CD4-positive, alpha-beta T cell treated with Interleukin-12 subunit alpha and Interleukin-12 subunit beta, for 1 hour (primary cell): ENCODE measurements around the gene SLC37A4.
"Not testable (repeated sequence)": the region's sequence is repeated elsewhere in the genome, so short reads cannot be mapped to it uniquely, and the experiment has no call there.

Source experiments
- DNase-seq: peaks from one replicate; pipeline ENCODE4 v3.0.0-alpha.2; 2020

SLC37A4 gene

DNA sequence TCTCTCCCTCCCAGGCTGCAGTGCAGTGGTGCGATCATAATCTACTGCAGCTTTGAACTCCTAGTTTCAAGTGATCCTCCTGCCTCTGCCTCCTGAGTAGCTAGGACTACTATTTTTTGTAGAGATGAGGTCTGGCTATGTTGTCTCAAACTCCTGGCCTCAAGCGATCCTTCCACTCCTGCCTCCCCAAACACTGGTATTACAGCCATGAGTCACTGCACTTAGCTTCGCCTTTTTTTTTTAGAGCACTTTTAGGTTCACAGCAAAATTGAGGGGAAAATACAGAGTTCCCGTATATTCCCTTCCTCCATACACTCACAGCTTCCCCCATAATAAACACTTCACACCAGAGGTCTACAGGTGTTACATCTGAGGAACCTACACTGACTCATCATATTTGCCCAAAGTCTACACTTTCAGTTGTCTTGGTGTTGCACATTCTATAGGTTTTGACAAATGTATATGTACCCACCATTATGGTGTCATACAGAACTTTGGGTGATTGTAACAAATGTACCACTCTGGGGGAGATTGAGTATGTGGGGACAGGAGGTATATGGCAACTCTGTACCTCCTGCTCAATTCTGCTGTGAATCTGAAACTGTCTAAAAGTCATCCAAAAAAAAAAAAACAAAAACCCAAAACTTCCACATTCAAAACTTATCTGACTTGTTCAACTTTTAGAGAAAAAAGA is 11.3 kb upstream of the SLC37A4 start:
- no peak for DNase-seq

DNA sequence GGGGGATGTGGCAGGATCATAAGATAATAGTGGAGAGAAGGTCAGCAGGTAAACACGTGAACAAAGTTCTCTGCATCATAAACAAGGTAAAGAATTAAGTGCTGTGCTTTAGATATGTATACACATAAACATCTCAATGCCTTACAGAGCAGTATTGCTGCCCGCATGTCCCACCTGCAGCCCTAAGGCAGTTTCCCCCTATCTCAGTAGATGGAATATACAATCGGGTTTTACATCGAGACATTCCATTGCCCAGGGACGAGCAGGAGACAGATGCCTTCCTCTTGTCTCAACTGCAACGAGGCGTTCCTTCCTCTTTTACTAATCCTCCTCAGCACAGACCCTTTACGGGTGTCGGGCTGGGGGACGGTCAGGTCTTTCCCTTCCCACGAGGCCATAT is 8.8 kb upstream of the SLC37A4 start:
- not testable (repeated sequence) for DNase-seq

DNA sequence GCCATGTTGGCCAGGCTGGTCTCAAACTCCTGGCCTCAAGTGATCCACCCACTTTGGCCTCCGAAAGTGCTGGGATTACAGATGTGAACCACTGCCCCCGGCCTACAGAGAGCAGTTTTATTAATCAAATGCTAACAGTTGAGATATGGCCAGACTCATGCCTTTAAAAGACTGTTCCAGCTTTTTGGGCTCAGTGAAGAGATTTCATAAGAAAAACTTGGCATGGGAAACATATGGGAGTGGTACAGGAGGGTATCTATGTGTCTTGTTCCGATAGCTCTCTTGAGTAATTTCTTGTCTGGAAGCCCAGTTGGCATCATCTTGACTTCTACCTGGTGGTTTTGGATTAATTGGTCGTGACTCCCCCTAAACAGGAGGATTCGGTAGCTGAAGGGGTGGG is 8.2 kb upstream of the SLC37A4 start:
- no peak for DNase-seq

DNA sequence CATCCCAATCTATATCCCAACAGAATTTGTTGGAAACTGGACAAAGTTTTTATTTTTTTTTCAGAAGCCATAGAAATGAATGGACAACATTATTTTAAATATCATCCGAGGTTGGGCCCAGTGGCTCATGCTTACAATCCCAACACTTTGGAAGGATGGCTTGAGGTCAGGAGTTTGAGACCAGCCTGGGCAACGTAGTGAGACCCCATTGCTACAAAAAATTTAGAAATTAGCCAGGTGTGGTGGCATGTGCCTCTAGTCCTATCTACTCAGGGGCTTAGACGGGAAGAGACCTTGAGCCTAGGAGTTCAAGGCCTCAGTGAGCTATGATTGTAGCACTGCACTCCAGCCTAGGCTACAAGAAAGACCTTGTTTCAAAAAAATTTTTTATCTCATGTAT is 4.1 kb upstream of the SLC37A4 start:
- no peak for DNase-seq

DNA sequence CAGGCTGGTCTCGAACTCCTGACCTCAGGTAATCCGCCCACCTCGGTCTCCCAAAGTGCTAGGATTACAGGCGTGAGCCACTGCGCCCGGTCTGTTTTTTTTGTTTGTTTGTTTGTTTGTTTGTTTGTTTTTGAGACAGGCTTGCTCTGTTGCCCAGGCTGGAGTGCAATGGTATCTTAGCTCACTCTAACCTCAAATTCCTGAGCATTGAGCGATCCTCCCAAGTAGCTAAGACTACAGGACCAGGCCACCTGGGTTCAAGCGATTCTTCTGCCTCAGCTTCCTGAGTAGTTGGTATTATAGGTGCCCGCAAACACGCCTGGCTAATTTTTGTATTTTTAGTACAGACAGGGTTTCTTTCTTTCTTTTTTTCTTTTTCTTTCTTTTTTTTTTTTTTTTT is 2.7 kb upstream of the SLC37A4 start:
- not testable (repeated sequence) for DNase-seq

DNA sequence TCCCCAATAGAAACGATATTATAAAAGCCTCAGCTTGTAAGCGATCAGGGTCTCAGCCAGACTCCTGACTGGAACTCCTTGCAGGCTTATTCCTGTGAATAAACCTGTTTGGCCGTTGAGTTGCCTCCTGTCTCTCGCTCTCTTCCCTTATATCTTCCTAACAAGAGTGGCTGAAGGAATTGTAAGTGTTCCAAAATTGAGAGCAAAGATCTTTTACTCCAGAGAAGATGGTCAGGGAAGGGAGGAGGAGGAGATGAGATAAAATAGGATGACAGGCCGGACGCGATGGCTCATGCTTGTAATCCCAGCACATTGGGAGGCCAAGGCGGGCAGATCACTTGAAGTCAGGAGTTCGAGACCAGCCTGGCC is 1.2 kb upstream of the SLC37A4 start:
- no peak for DNase-seq

DNA sequence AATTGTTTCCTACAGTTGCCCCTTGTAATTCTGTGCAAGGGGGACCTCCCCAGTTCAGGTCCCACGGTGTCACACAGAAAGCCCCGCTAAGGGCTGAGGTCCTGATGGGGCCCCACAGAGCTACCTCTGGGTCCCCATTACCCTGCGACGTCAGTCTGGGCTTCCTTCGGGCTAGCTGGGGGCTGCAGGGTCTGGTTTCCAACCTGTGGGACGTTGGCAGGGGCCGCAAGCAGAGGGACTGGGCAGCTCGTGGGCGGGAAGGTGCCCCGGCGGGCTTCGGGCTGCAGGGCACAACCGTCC is 698 bp downstream of the SLC37A4 start:
- DNase-seq = no peak

DNA sequence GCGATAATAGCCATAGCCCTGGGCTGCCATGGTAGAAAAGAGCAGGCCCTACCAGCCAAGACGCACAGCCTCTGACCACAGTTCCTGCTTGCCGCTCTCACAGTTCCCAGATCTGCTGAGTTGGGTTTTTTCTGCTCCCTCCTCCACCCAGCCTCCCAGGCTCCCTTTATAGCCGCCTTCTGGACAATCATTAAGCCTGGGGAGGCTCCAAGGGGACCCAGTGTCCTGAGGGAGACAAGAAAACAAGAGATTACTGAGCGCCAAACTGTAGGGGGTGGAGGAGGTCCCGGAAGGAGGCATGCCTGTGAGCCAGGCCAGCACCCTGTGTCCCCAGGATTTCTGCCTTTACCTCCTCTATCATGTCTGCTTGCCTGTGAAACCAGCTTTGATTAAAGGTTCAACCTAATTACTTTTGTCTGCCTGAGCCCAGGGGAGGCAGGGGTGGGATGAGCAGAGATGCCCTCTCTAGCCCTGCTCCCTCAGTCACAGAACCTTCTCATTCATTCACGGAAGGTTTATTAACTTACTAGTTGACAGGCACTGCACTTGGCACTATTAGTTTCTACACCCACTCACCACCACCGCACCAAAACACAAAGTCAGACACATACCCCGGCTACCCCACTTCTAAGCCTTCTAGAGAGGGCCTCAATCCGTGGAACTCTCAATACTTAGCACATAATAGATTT is 1.2 kb downstream of the SLC37A4 start:
- DNase-seq = no peak

DNA sequence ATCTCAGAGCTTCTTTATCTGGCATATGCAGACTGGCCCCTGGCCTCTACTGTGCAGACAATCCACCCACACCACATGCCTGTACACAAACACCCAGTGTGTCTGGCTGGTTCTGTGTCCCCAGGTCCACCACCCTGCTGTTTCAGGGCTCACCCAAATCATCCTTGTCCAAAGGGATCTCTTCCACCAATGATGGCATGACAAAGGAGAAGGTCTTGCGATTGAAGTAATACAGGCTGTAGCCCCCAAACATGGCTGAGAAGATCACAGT is 1.7 kb downstream of the SLC37A4 start:
- no peak for DNase-seq

DNA sequence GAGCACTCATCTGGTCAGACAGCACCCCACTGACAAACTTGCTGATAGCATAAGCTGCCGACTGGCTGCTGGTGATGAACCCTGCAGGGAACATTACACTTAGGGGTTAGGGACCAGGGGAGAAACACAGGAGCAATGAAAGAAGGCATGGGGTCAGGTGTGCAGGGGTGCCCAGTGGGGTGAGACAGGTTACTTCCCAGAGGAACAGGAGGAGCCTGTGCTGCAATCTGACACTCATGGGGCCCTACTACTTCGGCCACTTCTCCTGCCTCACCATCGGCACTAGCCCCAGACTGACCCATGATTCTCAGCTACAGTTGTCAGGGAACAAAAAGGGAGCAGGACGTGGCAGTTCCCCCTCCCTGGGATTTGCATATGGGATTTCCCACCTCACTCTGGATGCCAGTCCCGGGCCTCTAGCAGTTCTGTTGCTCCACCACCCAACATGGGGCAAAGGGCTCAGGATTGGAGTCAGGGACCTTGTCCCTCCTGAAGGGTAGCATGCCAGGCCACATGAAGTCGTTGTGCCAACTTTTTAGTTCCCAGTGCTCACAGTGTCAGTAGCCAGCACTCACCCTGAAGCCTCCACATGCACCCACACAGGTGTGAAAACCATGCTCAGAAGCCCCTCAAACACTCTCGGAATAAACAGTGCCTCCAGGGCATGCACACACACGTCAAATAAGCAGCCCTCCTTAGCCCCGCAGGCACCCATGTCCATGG is 2.2 kb downstream of the SLC37A4 start:
- DNase-seq = no peak

DNA sequence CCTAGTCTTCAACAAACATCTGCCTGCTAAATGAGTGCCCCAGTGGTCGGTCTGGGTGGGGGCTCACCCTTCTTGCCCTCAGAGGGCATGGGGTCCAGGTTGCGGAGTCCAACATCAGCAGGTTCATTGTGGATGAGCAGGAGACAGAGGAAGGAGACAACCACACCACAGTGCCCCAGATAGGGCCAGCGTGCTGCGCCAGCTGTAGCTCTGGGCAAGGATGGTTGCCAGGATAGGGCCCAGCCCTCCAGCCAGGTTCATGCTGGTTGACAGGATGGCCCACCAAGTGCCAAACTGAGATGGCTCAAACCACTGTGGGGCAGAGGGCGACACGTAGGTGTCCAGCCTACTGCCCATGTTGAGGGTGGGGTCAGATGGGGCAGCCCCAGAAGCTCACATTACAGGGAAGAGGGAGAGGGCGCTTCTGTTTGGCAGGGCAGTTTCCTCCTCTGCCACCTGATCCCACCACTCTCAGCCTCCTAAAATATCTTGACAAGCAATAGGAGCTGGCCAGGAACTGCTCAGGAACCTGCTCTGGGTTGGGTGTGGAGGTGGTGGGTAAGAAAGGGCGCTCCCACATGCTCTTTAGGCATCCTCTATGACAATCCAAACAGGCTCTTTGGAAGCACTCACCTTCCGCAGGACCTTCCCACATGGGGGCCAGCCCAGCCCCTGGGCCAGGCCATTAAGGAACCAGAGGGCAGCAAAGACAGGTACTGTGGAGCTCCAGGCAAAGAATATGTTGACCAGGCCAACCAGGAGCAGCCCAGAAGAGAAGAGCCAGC is 2.9 kb downstream of the SLC37A4 start:
- DNase-seq = no peak

DNA sequence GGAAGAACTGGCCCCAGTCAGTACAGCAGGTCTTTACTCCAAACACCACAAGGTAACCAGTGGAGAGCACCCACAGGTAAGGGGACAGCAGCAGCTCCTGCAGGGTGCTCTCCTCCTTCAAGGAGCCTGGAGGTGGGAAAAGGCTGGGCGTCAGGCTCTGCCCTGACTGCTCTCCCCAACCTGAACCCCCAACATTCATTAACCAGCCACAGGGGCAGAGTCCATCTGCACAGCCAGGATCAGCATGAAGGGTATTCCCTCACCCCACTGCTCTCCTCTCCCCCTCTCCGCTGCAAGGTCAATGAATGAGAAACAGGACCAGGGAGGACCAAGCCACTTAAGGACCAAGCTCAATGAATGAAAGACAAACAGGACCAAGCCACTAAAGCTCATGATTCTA is 3.7 kb downstream of the SLC37A4 start:
- DNase-seq = no peak

DNA sequence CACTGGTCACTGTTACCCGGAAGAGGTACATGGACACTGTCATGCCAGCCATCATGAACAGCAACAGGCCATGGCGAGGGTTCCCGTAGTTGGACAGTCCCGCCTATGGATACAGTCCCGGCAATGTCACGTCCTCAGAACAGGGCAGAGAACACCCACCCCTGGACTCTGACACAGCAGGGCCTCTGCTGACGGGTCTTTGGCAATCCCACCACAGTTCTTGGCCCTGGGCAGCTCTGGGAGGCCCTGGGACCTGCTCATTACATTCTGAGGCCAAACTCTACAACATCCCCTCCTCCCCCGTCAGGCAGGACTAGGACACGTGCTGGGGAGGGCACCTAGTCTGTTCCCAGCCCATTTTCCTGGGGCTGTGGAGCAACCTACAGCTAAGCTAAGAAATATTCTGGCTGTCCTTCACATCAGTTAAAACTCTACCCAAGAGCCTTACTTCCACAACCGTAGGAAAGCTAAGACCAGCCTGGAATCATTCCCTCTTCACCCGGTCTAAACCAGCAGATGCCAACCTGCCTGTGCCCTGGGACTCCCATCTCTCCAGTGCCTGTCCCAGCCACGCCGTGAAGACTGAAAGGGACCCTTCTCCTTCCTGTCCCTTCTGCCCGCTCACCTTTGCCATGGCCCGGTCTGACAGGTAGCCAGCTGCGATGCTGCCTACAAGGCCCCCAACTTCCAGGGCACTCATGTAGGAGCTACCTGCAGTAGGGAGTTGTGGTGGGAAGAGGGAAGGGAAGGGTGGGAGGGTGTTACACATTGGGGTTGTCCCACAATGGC is 4.5 kb downstream of the SLC37A4 start:
- no peak for DNase-seq

DNA sequence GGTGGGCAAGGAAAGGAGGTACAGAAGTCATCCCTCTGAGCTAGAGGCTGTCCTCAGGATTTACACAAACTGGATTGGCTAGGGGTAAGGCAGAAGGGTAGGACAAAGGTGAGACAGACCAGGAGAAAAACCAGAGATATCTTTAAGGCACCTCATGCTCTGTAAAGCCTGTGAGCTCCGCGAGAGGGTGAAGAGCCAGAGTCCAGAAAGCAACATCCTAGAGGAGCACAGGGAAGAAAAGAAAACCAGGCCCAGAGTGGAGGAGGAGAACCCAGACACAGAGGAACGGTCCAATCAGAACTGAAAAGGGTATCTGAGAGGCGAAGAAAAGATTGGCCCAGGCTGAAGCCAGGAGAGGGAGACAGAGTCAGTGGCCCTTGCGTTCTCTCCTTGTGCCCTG is 5.1 kb downstream of the SLC37A4 start:
- DNase-seq = no peak

DNA sequence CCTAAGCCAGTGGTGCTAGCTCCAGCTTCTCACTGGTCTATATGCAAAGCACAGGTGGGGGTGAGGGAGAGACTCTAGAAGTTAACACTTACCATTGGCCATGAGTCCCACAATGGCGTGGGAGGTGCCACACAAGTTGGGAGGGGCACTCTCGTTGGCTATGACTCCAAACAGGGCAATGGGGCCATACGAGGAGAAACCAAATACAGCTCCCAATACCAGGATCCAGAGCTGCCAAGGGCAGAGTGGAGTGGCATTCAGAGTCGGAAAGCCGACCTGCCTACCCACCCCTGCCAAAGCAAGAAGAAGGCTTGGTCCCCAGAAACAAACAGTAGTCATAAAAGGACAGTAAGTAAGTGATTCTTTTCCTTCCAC is 5.6 kb downstream of the SLC37A4 start:
- no peak for DNase-seq

DNA sequence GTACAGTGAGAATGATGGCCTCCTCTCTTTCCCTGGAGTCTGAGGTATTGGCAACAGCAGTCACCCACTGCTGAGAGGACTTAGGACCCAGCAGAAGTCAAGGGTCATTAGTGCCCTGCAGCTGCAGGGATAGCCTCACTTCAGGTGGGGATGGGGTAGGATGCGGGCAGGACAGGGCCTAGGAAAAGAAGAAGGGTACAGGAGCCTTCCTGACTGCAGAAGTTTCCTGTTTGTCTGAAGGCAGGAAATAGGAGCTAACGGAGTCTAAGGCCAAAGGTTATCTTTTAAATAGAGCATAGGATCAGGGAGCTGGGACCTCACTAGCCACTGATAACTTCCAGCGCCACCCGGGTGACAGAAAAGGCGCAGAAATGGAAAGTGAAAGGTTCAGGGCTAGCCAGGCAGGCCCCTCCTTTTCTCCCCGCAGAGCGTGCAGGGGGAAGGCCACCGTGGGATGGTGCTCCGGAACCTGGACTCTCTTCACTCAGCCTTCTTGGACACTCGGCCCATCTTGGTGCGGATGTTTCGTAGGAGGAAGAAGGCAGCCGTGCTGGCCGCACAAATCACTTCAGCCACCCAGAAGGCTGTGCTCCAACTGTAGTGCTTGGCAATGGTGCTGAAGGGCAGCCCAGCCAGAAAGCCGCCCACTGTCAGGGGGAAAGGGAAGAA is 6.1 kb downstream of the SLC37A4 start:
- no peak for DNase-seq

DNA sequence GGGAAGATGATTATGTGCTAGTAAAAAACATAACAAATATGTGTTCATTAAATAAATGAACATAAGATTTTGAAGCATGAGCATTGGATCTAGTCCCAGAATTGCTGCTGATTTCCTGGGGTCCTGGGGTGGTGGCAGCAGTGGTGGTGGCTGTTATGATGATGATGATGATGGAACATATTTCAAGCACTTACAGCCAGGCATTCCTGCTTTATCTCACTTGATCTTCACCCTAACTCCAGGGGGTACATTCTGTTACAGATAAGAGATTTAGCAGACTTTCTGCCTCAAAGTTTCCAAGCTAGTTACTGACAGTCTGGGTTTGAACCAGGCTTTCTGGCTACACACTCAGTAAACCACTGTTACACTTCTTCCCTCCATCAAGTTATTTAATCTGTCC is 6.9 kb downstream of the SLC37A4 start:
- DNase-seq = no peak

DNA sequence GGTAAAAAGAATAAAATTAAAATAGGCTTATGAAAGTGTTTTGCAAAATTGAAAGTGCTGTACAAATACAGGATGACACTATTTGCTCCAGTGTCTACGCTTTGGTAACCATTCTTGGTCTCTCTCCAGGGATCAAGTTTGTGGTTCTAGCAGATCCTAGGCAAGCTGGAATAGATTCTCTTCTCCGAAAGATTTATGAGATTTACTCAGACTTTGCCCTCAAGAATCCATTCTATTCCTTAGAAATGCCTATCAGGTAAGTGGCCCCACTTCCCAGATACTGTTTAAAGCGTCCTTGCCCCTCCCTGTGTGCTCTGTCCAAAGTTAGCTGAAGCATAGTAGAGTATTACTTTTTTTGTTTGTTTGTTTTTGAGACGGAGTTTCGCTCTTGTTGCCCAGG is 9.0 kb downstream of the SLC37A4 start:
- DNase-seq = no peak

DNA sequence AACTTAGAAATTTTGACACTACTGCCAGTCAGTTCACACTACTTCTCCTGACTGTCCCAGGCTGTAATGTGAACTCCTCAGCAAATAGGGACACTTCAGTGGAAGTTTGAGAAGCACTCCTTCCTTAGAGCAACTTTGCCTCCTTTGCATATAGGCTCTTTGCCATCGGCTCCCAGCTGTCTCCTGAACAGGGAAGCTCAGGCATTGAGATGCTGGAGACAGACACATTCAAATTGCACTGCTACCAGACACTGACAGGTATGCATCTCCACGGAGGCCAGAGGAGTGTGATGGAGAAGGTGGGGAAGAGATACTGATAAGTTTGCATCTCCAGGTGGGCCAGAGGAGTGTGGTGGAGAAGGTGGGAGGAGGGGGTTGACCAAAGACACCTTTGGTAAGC is 10.7 kb downstream of the SLC37A4 start:
- DNase-seq = no peak

DNA sequence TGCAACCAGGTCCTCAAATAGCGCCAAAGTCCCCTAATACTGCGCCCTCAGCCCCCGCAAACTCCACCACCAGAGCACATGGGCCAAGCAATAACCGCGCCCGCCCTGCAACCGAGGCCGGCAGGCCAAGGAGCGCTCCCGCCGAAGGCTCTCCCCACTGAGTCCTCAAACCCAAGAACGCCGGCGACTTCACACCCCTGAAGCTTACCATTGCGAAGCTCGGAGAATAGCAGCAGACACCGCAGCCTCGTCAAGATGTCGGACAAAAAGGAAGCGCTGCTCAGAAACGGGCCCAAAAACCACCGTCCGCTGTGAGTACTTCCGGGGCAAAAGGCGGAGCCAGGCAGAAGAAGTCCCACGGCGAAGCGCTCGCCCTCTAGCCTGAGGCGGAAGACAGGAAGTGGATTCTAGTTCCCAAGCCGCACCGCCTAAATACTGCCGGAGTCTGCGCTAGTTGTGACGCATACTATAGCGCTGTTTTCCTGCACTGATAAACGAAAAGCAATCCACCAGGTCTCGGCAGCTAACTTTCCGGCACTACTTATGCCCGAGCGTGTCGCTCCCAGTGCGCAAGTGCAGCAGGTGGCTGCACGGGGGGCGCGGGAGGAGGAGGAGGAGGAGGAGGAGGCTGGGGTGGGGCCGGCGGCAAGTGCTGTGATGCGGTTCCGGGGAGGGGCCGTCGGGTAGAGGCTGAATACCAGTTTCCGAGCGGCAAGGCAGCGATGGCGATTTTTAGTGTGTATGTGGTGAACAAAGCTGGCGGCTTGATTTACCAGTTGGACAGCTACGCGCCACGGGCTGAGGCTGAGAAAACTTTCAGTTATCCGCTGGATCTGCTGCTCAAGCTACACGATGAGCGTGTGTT is 12.4 kb downstream of the SLC37A4 start, which contains the start of the genes RPS25 and TRAPPC4:
Gene RPS25, minus strand, starts transcription at position 270 of the 865 bp plus-strand sequence. Its CDS starts 59 bp downstream, at position 211.
Gene TRAPPC4, plus strand, starts transcription at position 693 of the 865 bp plus-strand sequence. Its CDS starts 30 bp downstream, at position 723.
- peak; percentile 95 for DNase-seq

DNA sequence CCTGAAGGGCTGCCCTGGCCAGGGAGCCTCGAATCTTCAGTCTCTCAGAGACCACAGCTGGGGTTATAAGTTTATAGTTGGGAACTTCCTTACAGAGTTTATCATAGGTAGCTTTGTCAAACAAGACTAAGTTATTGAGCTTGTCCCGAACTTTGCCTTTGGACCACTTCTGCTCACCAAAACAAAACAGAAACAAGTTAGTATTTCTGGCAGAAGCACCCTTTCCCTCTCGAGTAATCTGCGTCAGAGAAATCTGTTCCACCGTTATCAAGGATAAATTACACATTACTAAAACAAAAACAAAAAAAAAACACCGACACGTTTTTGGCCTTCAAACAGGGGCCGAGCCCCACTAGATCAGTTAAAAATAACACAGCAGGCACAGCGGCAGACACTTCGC is 13.3 kb downstream of the SLC37A4 start:
- DNase-seq = not testable (repeated sequence)
